ENCODE results near the gene MED27. TPM values are rescaled to one million over a fixed set of nuclear protein-coding genes. Genes with fewer than 3 reads are reported as not detected.

MED27 gene
- total and polyA plus RNA-seq, 10 of the 15 experiments (the other 5 are each of a cell fraction or from before 2014, with no cell fraction given) = 20.3 to 50.3 (median 35.5) TPM

- H3K9ac ChIP-seq (ENCODE audit: control insufficient read depth, insufficient read depth, low read length) = no peak overlapping the region
- H4K20me1 ChIP-seq (ENCODE audit: control insufficient read depth, insufficient read depth) = no peaks in the 10 kb centered on the region
- ChIA-PET CTCF (no interaction called here), RAD21 (ENCODE audit: unreplicated experiment) (no interaction called here), POLR2A (no interaction called here), SMC1A (ENCODE audit: uncharacterized antibody, unreplicated experiment) (no interaction called here)
- BruUV-seq (replicated peaks) = no TSS peak
- DNase-seq (ENCODE audit: low read depth, low spot score) (no peak), FAIRE-seq (no peak), ATAC-seq (no peak)
- no peak overlapping the region for H3K27ac ChIP-seq (ENCODE audit: control insufficient read depth, insufficient read depth)
- no peaks in the 10 kb centered on the region for H3K4me1 ChIP-seq (ENCODE audit: control insufficient read depth, insufficient read depth, low read length)
- no peak overlapping the region for H3K4me3 ChIP-seq
- WGBS (ENCODE audit: insufficient coverage, insufficient replicate concordance, low lambda C conversion rate, missing lambda C conversion rate) = 47% methylated on average over 7 of the region's 7 CpGs
- H3K9me3 ChIP-seq (replicated peaks; ENCODE audit: control insufficient read depth, insufficient read depth, low read length) = no peaks in the 10 kb centered on the region
- no peak overlapping the region for H2AFZ ChIP-seq (ENCODE audit: control insufficient read depth, low read depth, low read length)
- no peak overlapping the region for H3K4me2 ChIP-seq (ENCODE audit: control insufficient read depth, insufficient read depth)
- intact Hi-C loops (cut with micrococcal nuclease; ENCODE audit: unreplicated experiment) = no loop called here
- in situ Hi-C loops (cut with MboI) = no loop called here
- no peaks in the 10 kb centered on the region for H3K79me2 ChIP-seq (ENCODE audit: control insufficient read depth, insufficient read depth, low read length)
- TF ChIP-seq EZH2 (IDR thresholded peaks at IDR 0.05; ENCODE audit: borderline replicate concordance, control insufficient read depth, low read depth, low read length) (no peak), POU2F2 (IDR thresholded peaks at IDR 0.05; ENCODE audit: borderline replicate concordance, low read depth, low read length) (no peak), ZNF384 (IDR thresholded peaks at IDR 0.05; ENCODE audit: borderline replicate concordance, low read depth, low read length) (no peak), CBFB (IDR thresholded peaks at IDR 0.05; ENCODE audit: low read depth) (no peak), ASH2L (IDR thresholded peaks at IDR 0.05; ENCODE audit: borderline replicate concordance, low read depth) (no peak), ZNF217 (IDR thresholded peaks at IDR 0.05) (no peak), ZBTB33 (IDR thresholded peaks at IDR 0.05) (no peak)
- H3K27me3 ChIP-seq (replicated peaks in 1 of 2; ENCODE audit: control insufficient read depth in 2 of 2, insufficient read depth in 2 of 2, low read length in 1 of 2) = peaks cover 3 to 4% of the 10 kb centered on the region in 2 experiments; a peak in 2 of 4 replicates
- H3K36me3 ChIP-seq (ENCODE audit: control insufficient read depth in 2 of 2, insufficient read depth in 2 of 2, low read length in 1 of 2) = no peaks in the 10 kb centered on the region
Observed at GRCh38 chr9:132125361-132125760, 45.7 kb upstream of the MED27 start.
